ENCODE results near the gene NPY4R2.
"Not testable (repeated sequence)": the region's sequence is repeated elsewhere in the genome, so short reads cannot be mapped to it uniquely, and the experiment has no call there.

- TF ChIP-seq, protein P1, sequence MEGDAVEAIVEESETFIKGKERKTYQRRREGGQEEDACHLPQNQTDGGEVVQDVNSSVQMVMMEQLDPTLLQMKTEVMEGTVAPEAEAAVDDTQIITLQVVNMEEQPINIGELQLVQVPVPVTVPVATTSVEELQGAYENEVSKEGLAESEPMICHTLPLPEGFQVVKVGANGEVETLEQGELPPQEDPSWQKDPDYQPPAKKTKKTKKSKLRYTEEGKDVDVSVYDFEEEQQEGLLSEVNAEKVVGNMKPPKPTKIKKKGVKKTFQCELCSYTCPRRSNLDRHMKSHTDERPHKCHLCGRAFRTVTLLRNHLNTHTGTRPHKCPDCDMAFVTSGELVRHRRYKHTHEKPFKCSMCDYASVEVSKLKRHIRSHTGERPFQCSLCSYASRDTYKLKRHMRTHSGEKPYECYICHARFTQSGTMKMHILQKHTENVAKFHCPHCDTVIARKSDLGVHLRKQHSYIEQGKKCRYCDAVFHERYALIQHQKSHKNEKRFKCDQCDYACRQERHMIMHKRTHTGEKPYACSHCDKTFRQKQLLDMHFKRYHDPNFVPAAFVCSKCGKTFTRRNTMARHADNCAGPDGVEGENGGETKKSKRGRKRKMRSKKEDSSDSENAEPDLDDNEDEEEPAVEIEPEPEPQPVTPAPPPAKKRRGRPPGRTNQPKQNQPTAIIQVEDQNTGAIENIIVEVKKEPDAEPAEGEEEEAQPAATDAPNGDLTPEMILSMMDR (IDR thresholded peaks at IDR 0.05 in 8 of 11, conservative IDR thresholded peaks at IDR 0.05 in 3 of 11), result not testable (repeated sequence)
- not testable (repeated sequence) for TF ChIP-seq POLR2A, POLR2AphosphoS5 (IDR thresholded peaks at IDR 0.05)
Observed at GRCh38 chr10:47943328-47943727, 24.9 kb downstream of the NPY4R2 start.

Data from spleen (tissue), 7 donors.